Fibroblast of skin of scalp (primary cell): ENCODE results near the gene CSNK2A1. TPM values are rescaled to one million over a fixed set of nuclear protein-coding genes. Genes with fewer than 3 reads are reported as not detected.
"Not testable (repeated sequence)": the region's sequence is repeated elsewhere in the genome, so short reads cannot be mapped to it uniquely, and the experiment has no call there.

Experiments
- DNase-seq: peaks from one replicate; pipeline ENCODE4 v3.0.0-alpha.2; 2013
- polyA plus RNA-seq, 2 experiments: library from polyadenylated mRNA; unstranded; fragments of 120-200 nt; gene quantifications; one replicate each; pipeline ENCODE4 v1.2.1, GENCODE V29; 2013; ENCODE audit not compliant: insufficient read length in 2 of 2

Gene CSNK2A1
- polyA plus RNA-seq (2013, experiment 1 of 2; ENCODE audit: insufficient read length), result 107 TPM
- 105 TPM for polyA plus RNA-seq (2013, experiment 2 of 2; ENCODE audit: insufficient read length)

DNA sequence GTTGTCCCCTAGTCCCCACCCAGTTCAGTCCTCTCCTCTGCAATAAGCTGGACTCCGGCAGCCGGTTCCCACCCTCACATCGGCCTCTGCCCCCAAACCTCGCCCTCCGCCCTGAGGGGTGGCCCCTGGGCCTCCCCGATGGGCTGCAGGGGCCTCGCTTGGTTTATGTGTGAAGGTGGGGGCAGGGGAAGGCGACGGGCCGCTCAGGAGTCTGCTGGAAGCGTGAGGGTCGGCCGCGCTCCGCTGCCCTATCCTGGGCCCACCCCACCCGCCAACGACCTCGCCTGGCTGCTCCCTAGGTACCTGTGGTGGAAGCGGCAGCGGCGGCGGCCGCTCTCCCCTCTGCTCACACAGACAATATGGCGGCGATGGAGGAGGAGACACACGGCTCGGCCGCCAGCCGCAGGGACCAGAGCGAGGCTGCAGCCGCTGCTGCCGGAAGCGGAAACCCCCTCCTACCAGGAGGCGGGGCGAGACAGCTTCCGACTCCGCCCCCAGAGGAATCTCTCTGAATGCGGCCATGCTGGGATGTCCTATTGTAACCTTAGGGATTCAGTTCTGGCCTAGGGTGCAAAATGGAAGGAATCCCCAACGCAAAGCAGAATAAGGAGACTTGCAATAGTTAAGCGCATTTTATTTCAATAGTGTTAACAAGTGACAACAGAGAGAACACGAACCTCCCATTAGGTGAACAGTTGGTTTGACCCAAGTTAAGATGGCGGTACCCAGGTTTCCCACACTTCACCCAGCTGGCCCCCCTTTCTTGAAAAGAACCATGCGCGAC, at the start of gene CSNK2A1:
Gene CSNK2A1 (minus strand): TSS at position 422 of the 784 bp plus-strand sequence. CDS start 35,239 bp downstream, outside the sequence.
- peak; percentile 96 for DNase-seq

DNA sequence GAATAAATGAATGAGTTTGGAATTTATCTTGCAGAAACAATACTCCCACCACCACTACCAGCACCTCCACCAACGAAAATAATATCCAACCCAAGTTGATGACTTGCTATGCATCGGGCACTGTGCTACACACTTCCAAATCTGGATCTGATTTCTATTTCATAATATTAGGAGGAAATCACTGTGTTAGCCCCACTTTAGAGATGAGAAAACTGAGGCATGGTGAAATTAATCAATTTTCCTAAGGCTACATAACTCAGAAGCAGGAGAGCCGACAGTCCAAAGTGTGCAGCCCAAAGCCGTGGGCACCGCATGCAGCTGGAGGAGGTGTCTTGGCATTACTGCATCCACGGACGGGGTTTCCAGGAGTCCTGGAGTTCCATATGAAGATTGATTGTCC, 48.9 kb upstream of the CSNK2A1 start:
- no peak for DNase-seq

DNA sequence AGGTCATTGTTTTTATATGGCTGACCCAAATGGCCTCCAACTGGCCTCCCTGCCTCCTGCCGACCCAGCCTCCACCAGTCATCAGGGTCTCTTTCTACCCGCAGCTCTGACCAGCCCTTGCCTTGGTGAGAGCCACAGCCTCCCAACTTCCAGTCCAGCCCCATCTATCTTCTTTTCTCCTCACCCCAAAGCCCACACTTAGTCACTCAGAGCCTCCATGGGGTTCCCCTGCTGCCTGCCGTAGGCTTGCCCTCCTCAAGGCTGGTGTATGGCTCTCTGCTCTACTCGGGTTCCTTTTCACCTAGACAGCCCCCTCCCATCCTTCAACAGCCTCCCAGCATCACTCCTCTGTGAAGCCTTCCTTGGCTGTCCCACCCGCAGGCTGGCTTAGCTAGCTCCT, 48.4 kb upstream of the CSNK2A1 start:
- DNase-seq, result no peak

DNA sequence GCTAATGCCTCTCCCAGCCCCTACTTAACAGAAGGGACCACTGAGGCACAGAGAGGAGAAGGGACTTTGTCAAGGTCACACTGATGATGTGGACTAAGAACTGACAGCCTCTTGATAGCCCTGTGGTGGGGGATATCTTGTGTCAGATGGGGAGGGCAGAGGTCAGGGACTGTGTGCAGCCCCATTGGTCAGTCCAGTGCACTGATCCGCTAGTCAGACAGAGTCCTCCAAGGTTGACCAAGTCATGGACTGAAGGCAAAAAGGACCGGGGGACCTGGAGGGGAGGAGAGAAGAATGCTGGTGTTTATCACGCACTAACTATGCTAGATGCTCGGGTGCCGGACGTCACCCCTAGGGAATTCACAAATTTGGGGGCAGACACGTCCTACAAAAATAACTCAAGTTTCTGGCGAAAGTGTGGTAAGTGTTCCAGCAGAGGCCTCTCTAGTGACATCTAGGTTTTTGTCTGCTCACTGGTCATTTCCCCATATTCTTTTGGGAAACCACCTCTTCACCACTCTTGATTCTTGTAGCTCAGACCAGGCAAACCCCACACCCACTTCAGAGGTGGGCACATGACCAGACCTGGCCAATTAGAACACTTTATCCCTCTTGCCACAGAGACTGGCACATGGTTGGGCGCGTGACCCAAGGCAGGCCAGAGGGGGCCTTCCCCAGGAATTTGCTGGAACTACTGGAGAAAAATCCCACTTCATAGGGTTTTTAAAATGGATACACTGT, 45.5 kb upstream of the CSNK2A1 start:
- DNase-seq, result no peak

DNA sequence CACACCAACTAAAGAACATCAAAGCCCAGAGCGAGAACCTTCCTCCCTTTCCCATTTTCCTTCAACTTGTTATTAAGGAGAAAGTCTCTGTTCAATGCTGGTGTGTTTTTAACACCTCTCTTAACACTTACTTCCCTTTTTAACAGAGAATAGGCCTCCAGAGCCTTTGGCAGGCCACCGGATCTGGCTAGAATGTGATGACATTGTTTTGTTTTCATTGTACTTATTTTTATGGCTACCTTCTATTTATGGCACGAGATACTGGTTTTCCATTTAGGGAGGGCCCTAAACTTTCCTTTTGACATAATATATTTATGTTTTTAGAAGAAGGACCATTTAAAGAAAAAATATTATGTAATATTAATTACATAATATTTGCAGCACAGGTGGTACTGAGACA, 44.9 kb upstream of the CSNK2A1 start:
- DNase-seq, result no peak

DNA sequence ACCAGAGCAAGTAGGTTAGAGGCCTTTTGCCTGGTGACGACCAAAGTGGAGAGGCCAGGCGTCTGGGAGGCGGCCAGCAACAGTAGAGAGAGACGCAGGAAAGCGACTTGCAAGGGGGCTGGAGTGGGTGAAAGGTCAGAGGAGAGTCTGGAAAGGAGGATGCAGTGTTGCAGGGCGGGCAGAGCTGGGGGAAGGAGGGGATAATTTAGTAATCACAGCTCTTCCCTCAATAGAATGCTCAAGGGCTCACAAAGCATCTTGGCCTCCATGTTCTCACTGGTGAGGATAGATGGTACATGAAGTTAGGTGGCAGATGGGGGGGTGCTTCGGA, 41.3 kb upstream of the CSNK2A1 start:
- DNase-seq, result no peak

DNA sequence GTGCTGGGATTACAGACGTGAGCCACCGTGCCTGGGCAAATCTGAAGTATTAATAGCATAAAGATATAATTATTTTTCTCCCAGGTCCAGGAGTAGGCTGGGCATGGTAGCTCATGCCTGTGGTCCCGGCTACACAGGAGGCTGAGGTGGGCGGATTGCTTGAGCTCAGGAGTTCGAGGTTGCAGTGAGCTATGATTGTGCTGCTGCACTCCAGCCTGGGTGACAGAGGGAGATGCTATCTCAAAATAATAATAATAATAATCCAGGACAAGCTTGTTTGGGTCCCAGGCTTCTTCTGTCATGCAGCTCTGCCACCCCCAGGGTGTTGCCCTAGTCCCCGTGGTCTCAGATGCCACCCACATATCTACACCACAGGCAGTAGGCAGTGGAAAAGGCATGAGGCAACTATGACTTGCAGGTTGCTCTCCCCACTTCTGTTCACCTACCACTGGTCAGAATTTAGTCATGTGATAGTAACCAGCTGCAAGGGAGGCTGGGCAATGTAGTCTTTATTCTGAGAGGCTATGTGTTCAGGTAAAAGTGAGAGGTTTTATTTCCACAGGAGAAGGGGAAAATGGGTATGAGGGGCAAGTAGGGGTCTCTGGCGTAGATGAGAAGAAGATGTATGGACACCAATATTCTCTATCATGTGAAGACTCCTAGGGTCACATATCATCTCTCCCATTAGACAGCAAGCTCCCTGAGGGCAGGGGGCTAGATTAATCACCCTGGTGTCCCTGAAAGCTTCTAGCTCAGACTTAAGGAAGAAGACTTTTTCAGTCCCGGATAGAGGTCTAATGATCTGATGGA, 40.8 kb upstream of the CSNK2A1 start:
- DNase-seq, result no peak

DNA sequence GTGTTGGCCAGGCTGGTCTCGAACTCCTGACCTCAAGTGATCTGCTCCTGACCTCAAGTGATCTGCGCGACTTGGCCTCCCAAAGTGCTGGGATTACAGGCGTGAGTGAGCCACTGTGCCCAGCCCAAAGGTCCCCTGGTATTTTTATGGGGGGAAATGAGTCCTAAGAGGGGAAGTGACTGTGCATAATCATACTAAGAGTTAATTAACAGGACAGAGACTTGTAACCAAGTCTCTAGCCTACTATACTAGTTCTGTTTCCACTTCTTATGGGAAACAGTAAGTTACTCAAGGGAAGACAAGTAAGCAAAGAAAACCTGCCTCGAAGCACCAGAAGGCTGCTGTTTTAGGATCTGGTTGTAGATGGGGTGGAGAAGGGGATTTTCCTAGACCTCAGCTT, 38.6 kb upstream of the CSNK2A1 start:
- DNase-seq, result no peak

DNA sequence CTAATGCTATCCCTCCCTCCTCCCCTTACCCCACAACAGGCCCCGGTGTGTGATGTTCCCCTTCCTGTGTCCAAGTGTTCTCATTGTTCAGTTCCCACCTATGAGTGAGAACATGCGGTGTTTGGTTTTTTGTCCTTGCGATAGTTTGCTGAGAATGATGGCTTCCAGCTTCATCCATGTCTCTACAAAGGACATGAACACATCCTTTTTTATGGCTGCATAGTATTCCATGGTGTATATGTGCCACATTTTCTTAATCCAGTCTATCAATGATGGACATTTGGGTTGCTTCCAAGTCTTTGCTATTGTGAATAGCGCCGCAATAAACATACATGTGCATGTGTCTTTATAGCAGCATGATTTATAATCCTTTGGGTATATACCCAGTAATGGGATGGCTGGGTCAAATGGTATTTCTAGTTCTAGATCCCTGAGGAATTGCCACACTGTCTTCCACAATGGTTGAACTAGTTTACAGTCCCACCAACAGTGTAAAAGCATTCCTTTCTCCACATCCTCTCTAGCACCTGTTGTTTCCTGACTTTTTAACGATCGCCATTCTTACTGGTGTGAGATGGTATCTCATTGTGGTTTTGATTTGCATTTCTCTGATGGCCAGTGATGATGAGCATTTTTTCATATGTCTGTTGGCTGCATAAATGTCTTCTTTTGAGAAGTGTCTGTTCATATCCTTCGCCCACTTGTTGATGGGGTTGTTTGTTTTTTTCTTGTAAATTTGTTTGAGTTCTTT, 35.5 kb upstream of the CSNK2A1 start:
- DNase-seq, result not testable (repeated sequence)

DNA sequence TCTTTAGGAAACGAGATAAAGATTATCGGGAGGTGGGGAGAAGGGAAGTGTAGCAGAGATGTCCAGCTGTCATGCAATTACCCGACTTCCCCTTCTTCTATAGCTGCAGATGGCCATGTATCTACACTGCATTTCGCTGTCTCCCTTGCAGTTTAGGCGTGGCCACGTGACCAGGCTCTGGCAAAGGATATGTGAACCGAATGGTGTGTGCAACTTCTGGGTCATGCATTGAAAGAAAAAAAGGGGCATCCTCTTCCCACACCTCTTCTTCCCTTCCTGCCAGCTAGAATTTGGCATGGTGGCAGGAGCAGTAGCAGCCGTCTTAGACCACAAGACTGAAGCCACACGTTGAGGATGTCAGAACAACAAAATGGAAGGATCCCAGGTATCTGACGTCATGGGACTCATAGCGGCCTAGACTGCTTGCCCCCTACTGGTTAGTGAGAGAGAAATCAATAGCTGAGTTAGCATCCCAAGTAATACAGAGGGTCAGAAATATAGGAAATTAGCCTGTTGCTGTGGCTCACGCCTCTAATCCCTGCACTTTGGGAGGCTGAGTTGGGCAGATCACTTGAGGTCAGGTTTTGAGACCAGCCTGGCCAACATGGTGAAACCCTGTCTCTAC, 33.7 kb upstream of the CSNK2A1 start:
- no peak for DNase-seq

DNA sequence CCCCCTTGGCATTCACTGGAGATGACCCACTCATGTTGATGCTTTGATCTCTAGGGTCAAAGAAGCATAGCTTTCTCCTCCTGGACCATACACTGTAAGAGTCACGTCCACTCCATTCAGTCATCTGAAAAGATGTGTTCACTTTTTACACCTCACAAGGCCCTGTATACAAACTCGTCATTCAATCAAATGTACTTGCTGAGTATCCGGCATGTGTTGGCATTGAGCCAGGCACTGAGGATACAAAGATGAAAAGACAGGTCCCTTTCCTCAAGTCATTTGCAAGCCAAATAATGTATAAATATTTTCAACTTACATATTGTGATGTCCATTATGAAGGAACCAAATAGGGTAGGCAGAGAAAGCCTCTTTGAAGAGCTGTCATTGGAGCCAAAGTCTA, 32.6 kb upstream of the CSNK2A1 start:
- no peak for DNase-seq

DNA sequence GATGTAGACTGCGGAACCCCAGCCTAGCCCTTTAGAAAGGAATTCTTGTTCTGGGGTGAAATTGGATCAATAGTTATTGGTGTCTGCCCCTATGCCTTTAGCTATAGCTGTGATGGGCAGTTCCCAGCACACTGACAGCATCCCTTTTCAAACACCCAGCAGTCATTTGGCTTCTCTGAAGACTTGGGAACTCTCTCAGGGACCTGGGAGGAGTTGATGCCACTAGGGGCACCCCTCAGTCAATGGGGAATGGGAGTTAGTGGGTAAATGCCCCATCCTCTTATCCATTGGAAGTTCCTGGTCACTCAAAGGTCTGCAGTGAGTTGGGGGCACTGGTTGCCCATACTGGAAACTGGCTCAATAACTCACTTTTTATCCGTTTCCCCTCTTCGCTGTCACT, 31.6 kb upstream of the CSNK2A1 start:
- no peak for DNase-seq

DNA sequence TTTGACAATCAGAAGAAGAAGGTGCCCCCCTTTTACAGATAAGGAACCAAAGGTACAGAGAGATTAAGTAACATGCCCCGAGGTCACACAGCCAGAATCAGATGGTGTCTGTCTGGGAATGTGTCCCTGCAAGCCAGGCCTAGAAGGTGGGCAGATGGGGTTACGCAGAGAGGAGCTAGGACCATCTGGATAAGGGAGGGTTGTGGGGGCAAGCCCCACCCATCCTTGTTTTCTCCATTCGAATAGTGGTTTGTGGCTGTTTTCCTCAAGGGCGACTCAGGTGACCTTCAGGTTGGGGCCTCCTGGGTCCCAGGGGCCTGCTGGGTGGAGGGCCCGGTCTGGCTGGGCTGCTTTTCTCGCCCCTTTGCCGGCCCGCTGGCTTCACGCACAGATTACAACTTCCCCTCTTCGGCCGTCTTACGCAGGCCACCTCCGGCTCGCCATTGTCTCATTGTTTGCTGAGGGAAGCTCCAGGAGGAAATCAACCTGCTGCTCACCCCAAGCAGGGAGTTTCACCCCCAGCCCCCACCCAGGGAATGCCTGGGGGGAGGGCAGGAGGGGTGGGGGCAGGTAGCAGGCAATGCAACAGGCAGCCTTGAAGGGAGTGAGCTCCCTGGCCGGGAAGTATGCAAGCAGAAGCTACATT, 30.8 kb upstream of the CSNK2A1 start:
- no peak for DNase-seq

DNA sequence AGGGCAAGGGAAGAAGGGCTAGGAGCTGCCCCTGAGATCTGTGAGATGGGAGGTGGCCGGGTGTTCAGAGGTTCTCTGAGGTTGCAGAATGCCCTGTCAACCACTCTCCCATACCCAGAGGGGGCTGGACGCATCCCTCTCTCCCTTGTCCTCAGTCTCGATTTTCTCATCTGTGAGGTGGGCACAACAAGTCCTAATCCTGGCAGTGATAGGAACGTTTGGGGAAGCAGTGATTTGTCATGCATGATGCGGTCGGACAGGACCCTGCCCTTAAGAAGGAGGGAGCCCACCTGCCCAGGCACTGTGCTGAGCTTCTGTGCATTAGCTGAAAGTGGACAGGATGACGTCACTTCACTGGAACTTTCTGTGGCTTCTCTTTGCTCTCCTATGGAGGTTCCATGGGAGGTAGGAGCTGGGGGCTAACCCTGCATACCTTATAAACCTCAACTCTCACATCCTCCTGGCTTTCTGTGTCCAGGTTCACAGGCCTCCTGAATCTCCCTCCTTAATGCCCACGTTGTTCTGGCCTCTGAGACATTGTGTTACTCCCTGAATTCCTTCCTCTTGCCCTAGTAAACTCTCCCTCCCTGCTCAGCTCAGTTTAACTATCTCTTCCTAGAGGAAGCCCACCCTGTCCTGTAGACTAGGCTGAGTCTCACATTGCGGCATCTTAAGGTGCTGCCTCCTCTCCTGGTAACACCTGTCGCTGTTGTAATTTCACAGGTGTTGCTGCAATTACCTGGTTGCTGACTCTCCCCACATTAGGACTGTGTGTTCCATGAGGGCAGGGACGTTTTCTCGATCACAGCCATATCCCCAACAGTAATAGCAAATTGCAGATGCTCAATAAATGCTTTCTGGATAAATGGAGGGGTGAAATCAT, 30.1 kb upstream of the CSNK2A1 start:
- no peak for DNase-seq

DNA sequence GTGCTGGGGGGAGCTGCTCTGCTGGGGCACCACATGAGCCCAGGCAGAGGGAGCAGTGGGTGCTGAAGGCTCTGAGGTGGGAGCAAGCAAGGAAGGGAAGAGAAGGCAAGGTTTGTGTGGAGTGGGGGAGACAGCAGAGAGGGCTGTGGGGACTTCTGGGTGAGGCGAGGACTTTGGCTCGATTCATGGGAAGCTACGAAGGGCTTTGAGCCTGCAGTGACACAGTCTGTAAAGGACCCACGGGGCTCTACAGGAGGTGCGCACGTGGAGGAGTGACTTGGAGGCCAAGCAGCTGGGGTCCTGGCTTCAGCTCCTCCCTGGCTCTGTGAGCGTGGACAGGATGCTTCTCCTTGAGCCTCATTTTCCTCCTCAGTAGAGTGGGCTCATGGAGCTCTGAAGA, 29.1 kb upstream of the CSNK2A1 start:
- DNase-seq, result no peak

DNA sequence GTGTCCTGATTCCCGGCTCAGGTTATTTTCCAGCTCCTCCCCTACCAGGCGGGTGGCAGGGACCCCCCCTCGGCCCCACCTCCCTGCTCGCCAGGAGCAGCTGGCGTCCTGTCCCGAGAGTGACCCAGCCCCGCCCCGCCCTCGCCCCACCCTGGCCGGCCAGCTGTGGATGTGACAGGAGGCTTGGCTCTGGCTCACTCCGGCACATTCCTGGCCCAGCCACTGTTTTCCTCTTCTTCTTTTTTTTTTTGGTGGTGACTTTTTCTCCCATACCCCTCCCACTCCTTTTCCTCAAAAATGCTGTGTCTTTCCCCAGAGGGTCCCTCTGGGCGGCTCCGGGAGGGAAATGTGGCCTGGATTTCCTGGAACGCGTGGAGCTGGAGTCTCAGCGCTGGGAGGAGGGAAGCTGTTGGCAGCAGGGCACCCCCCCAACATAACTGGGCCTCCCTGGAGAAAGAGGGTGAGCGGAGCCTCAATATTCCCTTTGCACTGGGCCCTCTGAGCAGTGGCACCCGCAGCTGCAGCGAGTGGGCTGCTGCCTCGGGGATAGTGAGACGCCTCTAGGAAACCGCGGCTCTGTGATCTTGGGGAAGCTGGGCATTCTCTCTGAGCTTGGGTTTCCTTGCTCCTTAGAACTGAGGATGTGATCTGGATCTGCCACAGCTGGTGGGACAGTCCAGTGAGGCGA, 28.3 kb upstream of the CSNK2A1 start:
- DNase-seq, result peak; percentile 54

DNA sequence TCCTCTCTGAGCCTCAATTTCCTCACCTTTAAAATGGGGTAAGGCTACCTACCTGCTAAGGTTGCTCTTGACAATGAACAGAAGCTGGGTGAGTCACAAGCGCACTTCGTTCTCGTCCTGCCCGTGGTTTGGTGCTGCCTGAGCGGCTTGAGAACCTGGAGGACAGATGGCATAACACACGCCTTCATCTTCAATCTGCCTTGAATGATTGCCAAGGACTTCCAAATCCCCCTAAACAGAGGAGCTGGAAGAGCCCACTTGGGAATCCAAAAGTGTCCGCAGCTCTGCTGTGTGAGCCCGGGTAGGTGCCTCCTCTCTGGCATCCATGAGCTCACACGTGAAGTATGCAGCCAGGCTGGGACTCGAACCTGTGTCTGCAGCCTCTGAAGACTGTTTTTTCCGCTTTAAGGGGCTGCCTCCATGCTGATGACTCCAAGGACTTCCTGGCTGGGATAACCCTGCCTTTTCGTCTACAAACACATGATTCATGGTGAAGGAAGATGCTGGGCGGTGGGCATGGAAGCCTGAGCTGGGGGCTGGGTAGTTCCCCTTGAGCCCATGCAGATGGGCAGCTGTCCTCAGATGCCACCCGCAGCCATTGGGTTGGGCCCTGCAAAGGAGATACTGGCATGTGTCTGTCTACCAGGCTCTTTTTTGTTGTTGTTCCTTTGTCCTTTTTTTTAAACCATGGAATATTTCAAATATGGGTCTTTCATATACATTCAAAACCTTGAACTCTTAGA, 25.3 kb upstream of the CSNK2A1 start:
- no peak for DNase-seq

DNA sequence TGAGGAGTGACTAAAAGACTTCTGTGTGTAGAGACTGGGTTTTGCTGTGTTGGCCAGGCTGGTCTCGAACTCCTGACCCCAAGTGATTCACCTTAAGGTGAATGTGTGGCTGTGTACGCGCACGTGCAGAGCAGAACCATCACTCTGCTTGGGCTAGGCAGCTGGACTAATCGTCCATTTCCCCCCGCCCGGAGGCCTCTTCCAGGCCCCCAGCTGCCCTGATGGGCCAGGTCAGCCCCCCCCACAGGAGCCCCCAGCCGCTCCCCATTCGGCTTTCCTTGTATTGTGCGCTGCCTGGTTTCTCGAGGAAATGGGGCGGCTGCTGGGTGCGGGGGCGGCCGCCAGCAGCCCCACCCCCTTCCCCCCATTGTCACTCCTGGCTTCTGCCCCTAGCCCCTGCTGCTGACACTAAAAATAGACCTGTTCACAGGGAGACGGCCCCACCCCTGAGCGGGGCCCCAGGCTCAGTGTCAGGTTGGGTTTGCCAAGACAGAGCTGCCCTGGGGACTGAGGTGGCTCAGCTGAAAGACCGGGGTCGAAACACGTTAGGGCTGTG, 24.6 kb upstream of the CSNK2A1 start:
- DNase-seq, result no peak

DNA sequence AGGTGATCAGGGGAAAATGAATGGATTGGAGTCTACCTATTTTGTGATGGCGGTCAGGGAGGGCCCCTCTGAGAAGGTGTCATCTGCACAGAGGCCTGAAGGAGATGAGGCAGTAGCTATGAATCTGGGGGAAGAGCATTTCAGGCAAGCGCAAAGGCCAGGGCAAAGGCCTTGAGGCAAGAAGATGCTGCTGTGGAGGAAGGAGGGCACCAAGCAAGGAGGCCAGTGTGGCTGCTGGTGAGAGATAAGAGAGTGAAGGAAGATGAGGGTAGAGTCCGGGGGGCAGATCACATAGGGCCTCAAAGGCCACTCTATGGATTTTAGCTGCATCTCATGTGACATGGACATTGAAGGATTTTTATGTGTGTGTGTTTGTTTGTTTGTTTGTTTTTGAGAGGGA, 20.6 kb upstream of the CSNK2A1 start:
- DNase-seq, result no peak
